IMR-90 (cell line): ENCODE results near the gene CDC42EP2.

Source experiments
- CTCF ChIP-seq: conservative IDR thresholded peaks from 2 replicates; pipeline ENCODE4 v1.5.1; 2012; ENCODE audit warnings: mild to moderate bottlenecking, low read depth, low read length, improper control_type of control experiment
- POLR2A ChIP-seq: IDR thresholded peaks from 2 replicates; pipeline ENCODE4 v1.6.1; 2012; ENCODE audit warnings: mild to moderate bottlenecking, low read depth, low read length
- RAD21 ChIP-seq: IDR thresholded peaks from 2 replicates; pipeline ENCODE4 v1.6.1; 2012; ENCODE audit warnings: low read length, improper control_type of control experiment
- RCOR1 ChIP-seq: IDR thresholded peaks from 2 replicates; pipeline ENCODE4 v1.6.1; 2012; ENCODE audit warnings: mild to moderate bottlenecking, low read length, improper control_type of control experiment; ENCODE audit not compliant: insufficient replicate concordance

GRCh38 chr11:65293909-65294381, 20.7 kb upstream of the CDC42EP2 start:
- no peak for TF ChIP-seq RCOR1
- no peak for TF ChIP-seq RAD21
- TF ChIP-seq POLR2A = no peak
- TF ChIP-seq CTCF = no peak
